ENCODE data around the gene IFIT1.

GRCh38 chr10:89390476-89391225 is 1.8 kb upstream of the IFIT1 start:
- no peak for TF ChIP-seq POLR2A (IDR thresholded peaks at IDR 0.05)
- TF ChIP-seq CTCF (IDR thresholded peaks at IDR 0.05), result no peak

Data from lower leg skin (tissue), 3 donors.